ENCODE results near the gene LILRB1. TPM values are rescaled to one million over a fixed set of nuclear protein-coding genes. Genes with fewer than 3 reads are reported as not detected.
"Not testable (repeated sequence)": the region's sequence is repeated elsewhere in the genome, so short reads cannot be mapped to it uniquely, and the experiment has no call there.

LILRB1 gene
- total RNA-seq: 1 to 10 TPM; 2.5 to 4.1 TPM
- long read RNA-seq, partial matches to known transcripts: 1 of 2 reads
- long read RNA-seq, other reads (novel, unspliced or antisense): 1 of 2 reads

DNA sequence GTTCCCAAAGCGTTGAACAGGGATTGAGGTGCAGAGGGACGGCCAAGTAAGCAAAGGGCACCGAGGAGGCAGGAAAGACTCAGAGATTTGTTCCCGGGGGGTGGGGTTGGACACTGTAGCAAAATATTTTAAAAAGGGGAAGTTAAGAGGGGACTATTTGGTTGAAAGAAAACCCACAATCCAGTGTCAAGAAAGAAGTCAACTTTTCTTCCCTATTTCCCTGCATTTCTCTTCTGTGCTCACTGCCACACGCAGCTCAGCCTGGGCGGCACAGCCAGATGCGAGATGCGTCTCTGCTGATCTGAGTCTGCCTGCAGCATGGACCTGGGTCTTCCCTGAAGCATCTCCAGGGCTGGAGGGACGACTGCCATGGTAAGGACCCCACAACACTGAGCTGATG lies at the start of gene LILRB1:
Gene LILRB1, plus strand, starts transcription at position 223 of the 400 bp plus-strand sequence. CDS start 590 bp downstream, outside the sequence.
- intact Hi-C loops (cut with DNase I, micrococcal nuclease); ATAC-seq; DNase-seq: not testable (repeated sequence)

DNA sequence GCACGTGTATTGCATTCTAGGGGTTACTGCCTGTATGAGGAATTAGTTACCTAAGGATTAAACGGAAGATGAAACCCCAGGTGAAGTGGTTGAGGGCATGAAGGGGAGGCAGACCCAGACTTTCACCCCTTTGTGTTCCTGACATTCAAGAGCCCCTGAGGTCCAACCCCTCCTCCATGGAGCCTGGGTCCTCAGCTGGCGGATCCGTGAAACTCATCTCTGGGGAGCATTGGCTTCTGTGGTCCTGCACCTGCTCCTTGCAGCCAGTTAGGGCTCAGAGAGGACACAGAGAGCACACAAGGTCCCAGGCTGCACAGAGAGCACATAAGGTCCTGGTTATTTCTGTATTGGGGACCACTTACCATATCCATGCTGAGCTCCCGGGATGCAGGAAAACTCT lies 43.9 kb upstream of the LILRB1 start:
- intact Hi-C loops (cut with DNase I, micrococcal nuclease): no loop called here
- no peak for ATAC-seq
- DNase-seq: no peak

DNA sequence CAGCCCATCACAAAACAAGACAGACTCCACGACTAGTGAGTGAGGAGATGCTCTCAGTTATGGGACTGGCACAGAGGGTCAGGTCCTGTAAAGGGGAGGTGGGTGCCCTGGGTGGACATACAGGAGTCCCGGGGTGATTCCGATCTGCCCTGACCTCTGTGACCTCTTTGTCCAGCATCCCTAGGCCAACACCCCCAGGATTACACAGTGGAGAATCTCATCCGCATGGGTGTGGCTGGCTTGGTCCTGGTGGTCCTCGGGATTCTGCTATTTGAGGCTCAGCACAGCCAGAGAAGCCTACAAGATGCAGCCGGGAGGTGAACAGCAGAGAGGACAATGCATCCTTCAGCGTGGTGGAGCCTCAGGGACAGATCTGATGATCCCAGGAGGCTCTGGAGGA lies 43.3 kb upstream of the LILRB1 start:
- ATAC-seq: no peak
- intact Hi-C loops (cut with DNase I, micrococcal nuclease): no loop called here
- DNase-seq: no peak

DNA sequence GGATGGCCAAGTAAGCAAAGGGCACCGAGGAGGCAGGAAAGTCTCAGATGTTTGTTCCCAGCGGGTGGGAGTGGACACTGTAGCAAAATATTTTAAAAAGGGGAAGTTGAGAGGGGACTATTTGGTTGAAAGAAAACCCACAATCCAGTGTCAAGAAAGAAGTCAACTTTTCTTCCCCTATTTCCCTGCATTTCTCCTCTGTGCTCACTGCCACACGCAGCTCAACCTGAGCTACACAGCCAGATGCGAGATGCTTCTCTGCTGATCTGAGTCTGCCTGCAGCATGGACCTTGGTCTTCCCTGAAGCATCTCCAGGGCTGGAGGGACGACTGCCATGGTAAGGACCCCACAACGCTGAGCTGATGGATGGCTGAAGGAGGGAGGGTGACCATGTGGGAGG lies 36.8 kb upstream of the LILRB1 start, which contains the start of gene LILRA1:
Gene LILRA1, plus strand, starts transcription at position 188 of the 400 bp plus-strand sequence. CDS start 613 bp downstream, outside the sequence.
- intact Hi-C loops (cut with DNase I, micrococcal nuclease); ATAC-seq; DNase-seq: not testable (repeated sequence)

DNA sequence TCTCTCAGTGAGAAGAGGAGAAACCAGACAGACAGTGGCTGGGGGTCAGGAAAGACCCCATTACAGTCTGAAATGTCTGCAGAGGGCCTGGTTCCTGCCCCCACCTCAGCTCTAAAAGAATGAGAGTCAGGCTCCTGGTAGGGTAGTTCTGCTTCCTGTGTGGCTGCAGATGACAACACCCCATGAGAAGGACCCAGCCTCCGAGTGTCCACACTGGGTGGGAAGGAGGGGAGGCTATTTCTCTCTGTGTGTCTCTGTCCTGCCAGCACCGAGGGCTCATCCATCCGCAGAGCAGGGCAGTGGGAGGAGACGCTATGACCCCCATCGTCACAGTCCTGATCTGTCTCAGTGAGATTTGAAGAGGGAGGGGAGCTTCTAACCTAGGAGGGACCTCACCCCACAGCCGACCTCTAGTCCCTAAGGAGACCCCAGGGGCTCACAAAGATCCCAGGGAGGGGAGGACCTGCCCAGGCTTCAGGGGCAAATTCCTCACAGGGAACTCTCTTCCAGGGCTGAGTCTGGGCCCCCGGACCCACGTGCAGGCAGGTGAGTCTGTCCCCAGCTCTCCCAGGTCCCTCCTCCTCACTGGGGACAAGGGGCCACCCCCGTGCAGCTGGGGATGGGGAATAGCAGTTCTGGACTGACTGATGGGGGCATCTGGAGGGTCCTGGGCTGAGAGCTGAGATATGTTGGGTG lies 36.2 kb upstream of the LILRB1 start:
- intact Hi-C loops (cut with DNase I, micrococcal nuclease); DNase-seq; ATAC-seq: not testable (repeated sequence)

DNA sequence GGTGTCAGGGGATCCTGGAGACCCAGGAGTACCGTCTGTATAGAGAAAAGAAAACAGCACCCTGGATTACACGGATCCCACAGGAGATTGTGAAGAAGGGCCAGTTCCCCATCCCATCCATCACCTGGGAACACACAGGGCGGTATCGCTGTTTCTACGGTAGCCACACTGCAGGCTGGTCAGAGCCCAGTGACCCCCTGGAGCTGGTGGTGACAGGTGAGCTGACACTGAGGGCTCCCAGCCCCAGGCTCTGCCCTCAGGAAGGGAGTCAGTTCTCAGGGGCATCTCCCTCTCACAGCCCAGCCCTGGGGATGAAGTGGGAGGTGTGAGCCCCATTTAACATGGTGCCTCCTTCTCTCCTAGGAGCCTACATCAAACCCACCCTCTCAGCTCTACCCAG lies 35.5 kb upstream of the LILRB1 start:
- DNase-seq (no peak), ATAC-seq (no peak)

DNA sequence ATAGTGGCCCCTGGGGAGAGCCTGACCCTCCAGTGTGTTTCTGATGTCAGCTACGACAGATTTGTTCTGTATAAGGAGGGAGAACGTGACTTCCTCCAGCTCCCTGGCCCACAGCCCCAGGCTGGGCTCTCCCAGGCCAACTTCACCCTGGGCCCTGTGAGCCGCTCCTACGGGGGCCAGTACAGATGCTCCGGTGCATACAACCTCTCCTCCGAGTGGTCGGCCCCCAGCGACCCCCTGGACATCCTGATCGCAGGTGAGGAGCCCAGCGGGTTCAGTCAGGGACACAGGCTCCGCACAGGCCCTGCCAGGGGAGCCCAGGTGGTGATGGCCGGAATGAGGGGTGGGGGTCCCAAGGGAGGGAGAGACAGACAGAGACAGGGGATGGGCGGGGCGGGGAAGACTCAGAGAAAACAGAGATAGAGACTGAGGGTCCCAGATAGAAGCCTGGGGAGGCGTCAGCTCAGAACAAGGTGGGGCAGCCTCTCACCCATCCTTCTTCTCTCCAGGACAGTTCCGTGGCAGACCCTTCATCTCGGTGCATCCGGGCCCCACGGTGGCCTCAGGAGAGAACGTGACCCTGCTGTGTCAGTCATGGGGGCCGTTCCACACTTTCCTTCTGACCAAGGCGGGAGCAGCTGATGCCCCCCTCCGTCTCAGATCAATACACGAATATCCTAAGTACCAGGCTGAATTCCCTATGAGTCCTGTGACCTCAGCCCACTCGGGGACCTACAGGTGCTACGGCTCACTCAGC lies 34.4 kb upstream of the LILRB1 start:
- ATAC-seq; DNase-seq; intact Hi-C loops (cut with DNase I, micrococcal nuclease): not testable (repeated sequence)

More for the DNA sequence above, 35.5 kb upstream of the LILRB1 start:
- intact Hi-C loops (cut with DNase I, micrococcal nuclease): no loop called here

DNA sequence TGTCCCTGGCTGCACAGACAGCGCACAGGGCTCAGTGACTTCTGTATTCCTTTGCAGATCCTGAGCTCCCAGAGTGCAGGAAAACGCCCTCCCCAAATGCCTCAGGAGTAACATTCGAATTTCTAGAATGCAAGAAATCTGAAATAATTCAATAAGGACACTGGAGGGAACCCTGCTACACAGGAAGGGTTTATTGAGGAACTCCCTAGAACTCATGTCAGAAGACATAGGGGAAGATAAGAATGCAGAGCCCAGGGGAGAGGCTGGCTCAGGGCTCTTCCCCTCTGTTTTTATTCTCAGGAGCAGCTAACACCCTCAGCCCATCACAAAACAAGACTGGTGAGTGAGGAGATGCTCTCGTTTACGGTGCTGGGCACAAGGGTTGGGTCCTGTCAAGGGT lies 30.1 kb upstream of the LILRB1 start:
- intact Hi-C loops (cut with DNase I, micrococcal nuclease): no loop called here
- ATAC-seq: no peak
- DNase-seq: no peak

DNA sequence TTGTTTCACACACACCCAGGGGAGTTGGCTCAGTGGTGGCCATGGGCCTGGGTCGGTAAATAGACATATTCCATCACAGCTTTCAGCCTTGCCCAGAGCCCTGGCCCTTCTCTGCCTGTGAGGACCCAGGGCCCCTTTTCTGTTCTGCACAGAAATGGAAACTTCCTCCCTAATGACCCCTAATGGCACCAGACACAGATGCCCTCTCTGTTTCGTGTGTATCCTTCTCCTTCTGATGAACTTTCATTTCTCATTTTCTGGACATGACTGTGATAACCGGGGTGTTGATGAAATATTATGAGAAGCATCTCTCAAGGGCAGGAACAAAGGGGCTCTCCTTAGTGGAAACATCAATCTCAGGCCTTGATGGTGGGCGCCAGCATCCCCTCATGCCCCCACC lies 24.1 kb upstream of the LILRB1 start:
- no peak for ATAC-seq
- no peak for DNase-seq
- intact Hi-C loops (cut with DNase I, micrococcal nuclease): no loop called here

DNA sequence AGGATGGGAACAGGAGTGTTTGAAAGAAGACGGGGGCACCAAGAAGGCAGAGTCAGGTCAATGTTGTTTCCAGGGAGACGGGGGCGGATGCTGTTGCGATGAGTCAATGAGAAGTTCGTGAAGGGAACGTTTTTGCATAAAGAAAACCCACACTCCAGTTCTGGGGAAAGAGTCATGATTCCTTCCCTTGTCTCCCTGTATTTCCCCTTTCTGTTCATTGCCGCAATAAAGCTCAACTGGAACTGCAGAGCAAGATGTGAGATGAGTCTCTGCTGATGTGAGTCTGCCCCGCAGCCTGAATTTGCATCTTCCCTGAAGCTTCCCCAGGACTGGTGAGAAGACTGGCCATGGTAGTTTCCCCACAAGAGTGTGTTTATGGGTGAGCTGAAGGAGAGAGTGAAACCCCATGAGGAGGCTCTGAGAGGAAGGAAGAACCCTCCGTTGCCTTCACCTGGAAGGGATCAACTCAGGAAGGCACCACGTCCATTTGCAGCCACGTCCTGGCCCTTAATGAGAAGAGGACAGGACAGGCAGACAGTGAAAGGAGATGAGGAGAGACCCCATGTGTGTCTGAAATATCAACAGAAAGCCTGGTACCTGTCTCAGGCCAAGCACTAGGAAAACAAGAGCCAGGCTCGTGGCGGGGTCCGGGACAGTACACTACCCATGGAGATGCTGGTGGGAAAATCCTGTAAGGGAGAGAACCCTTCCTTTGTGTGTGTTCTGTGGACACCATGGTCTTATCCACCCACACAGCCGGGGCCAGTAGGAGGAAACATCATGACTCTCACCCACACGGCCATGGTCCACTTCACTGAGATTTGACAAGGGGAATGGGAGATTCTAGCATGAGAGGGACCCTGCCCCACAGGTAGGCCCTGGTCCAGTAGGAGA lies 23.1 kb upstream of the LILRB1 start:
- DNase-seq (no peak), ATAC-seq (no peak)
- intact Hi-C loops (cut with DNase I, micrococcal nuclease): no loop called here

DNA sequence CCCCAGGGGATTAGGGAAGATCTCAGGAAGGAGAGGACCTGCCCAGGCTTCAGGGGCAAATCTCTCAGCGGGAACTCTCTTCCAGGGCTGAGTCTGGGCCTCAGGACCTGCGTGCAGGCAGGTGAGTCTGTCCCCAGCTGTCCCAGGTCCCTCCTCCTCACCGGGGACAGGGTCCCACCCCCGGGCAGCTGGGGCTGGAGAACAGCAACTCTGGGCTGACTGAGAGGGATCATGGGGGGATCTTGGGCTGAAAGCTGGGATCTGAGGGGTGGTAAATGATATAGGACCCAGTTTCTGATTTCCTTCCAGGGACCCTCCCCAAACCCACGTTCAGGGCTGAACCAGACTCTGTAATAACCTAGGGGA lies 22.5 kb upstream of the LILRB1 start:
- ATAC-seq (no peak), DNase-seq (no peak)
- intact Hi-C loops (cut with DNase I, micrococcal nuclease): no loop called here

DNA sequence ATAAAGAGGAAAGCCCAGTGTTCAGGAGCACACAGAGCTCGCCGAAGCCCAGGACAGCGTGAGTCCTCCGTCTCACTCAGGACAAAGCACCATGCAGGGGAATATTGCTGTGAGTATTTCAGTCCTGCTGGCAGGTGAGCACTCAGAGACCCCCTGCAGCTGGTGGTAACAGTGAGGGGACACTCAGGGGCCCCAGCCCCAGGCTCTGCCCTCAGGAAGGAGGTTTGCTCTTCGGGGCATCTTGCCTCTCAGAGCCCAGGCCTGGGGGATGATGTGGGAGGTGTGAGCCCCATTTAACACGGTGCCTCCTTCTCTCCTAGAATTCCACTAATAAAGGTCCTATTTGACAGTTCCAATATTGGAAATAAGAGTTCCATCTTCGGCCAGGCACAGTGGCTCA lies 22.1 kb upstream of the LILRB1 start:
- intact Hi-C loops (cut with DNase I, micrococcal nuclease): no loop called here
- ATAC-seq (no peak), DNase-seq (no peak)

DNA sequence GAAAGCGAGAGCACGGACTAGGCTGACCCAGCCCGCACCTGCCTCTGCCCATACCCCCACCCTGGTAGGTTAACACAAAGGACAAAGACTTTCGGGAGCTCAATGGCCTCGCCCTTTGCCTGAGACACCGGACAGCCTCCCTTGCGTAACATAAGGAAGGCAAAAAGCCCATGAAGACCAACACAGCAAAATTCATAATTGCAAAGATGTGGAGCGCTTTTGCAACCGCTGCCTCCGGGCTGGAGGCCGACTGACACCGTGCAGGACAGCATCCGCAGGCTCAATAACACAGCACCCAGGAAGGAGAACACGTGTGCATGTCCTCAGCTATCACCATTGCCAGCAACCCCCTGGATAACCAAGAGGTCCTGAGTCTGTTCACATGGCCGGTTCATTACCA lies 21.5 kb upstream of the LILRB1 start:
- intact Hi-C loops (cut with DNase I, micrococcal nuclease): no loop called here
- DNase-seq (no peak), ATAC-seq (no peak)

DNA sequence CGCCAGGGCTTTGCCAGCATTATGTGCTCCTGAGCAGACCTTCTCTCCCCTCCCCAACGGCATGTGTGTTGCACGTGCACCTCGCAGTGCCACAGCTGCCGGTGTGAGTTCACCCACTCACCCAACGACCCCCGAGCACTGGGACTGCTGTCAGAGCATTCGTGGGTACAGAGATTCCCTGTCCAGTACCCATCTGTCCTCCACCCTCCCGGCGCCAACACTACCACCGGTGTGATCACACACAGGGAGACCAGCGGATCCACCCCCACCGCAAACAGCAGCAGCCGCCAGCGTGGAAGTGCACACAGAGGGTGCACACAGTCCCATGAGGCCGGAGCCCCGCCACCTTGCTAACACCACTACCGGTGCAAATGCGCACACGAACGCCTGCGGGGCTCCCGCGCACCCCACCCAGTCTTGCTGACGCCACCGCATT lies 20.9 kb upstream of the LILRB1 start:
- ATAC-seq: no peak
- no peak for DNase-seq
- intact Hi-C loops (cut with DNase I, micrococcal nuclease): no loop called here

DNA sequence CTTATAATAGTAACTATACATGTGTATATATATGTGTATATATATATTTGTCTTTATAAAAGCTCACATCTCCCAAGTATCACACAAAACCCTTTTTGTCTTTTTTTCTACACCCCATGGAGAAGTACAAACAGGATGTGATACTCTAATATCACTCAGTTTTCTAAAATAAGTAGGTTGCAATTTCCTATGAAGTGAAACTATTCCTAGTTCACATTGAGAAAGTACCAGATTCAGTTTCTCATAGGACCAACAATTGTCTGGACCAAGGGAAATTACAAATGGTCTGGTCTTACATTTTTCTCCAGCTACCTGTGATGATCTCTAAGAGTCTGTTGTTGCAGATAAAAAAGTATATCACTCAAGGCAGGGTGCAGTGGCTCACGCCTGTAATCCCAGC lies 17.9 kb upstream of the LILRB1 start:
- intact Hi-C loops (cut with DNase I, micrococcal nuclease): no loop called here
- ATAC-seq (no peak), DNase-seq (no peak)

DNA sequence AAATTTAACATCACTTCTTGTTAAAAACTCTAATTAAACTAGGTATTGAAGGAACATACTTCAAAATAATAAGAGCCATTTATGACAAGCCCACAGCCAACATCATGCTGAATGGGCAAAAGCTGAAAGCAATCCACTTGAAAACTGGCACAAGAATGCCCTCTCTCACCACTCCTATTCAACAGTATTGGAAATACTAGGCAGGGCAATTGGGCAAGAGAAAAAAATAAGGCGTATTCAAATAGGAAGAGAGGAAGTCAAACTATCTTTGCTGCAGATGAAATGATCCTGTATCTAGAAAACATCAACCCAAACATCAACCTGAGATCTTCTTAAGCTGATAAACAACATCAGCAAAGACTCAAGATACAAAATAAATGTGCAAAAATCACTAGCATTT lies 15.6 kb upstream of the LILRB1 start:
- intact Hi-C loops (cut with DNase I, micrococcal nuclease): no loop called here
- no peak for ATAC-seq
- DNase-seq: no peak

DNA sequence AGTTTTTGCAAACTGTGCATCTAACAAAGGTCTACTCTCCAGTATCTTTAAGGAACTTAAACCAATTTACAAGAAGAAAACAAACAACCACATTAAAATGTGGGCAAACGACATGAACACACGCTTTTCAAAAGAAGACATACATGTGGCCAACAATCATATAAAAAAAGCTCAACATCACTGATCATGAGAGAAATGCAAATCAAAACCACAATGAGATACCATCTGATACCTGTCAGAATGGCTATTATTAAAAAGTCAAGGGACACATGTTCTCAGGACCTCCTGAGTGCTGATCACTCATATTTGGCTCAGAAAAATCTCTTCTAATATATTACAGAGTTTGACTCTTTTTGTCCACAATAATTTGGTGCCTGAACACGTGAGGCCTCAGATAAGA lies 14.2 kb upstream of the LILRB1 start:
- ATAC-seq (no peak), DNase-seq (no peak)
- intact Hi-C loops (cut with DNase I, micrococcal nuclease): no loop called here

DNA sequence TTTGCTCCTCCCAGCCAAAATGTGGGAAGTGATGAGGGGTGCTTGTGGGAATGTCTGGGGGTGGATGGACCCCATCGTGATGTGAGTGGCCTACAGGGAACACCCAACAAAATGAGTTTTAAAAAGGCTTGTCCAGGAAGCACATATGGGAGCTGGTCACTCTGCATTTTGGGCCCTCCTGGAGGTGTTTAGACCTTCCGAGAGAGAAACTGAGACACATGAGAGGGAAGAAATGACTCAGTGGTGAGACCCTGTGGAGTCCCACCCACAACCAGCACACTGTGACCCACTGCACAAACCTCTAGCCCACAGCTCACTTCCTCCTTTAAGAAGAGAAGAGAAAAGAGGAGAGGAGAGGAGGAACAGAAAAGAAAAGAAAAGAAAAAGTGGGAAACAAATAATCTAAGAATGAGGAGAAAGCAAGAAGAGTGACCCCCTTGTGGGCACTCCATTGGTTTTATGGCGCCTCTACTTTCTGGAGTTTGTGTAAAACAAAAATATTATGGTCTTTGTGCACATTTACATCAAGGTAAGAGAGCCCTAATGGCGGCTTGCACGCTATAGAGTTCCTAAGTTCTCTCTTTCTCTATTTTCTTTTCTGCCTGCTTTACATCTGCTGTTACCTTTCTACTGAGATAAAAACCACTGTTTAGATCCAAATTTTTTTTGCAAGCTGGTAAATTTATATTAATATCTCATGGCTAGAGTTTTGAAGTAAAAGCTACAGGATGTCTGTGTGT lies 13.3 kb upstream of the LILRB1 start:
- intact Hi-C loops (cut with DNase I, micrococcal nuclease): no loop called here
- DNase-seq (no peak), ATAC-seq (no peak)

DNA sequence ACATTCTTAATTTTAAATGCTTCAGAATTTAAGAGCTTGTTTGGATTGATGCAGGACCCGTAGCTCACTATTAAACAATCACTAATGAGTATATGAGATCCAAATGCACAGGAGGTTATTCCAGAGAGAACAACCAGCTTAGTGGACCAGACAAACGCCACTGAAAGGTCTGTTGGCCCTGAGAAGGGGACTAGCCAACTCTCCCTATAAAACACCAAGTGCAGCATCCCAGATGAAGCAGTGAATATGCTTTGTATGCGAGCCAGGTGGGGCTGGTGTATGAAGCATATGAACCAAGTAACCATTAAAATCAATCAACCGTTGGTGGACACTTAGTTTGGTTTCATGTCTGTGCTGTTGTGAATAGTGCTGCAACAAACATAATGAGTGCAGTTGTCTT lies 9.8 kb upstream of the LILRB1 start:
- no peak for DNase-seq
- no peak for ATAC-seq
- intact Hi-C loops (cut with DNase I, micrococcal nuclease): no loop called here
